ENCODE results near the gene KRTAP3-3.
"Not testable (repeated sequence)": the region's sequence is repeated elsewhere in the genome, so short reads cannot be mapped to it uniquely, and the experiment has no call there.

Gene KRTAP3-3

DNA sequence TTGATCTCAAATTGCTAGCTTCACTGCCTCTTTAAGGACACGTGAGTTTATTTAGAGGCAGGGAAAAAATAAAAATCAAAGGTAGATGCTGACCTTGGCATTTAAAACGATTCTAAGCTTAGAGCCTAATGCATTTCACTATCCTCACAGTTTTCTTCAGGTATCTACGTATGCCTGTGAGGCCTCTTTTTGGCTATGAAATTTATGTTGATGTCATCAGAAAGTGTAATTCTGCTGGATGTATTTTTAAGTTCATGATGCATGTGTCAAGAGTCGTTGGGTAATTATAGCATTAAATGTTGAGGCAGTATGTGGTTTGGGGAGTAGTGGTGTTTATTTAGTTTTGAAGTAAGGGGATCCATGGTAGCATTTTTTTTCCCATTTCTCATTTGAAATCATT lies 10.0 kb upstream of the KRTAP3-3 start:
- Histone ChIP-seq H3K4me3 (ENCODE audit: low read length) (no peak overlapping the region), H3K4me1 (ENCODE audit: control insufficient read depth, insufficient read depth, low read length) (peaks cover 34% of the 10 kb centered on the region), H3K27me3 (ENCODE audit: control insufficient read depth, insufficient read depth, low read length) (no peaks in the 10 kb centered on the region), H3K9ac (ENCODE audit: low read depth, low read length) (no peak overlapping the region), H3K9me3 (replicated peaks; ENCODE audit: low read length) (no peaks in the 10 kb centered on the region), H3K36me3 (ENCODE audit: insufficient read depth, low read length) (no peaks in the 10 kb centered on the region), H3K4me2 (ENCODE audit: low read length) (no peak overlapping the region)

DNA sequence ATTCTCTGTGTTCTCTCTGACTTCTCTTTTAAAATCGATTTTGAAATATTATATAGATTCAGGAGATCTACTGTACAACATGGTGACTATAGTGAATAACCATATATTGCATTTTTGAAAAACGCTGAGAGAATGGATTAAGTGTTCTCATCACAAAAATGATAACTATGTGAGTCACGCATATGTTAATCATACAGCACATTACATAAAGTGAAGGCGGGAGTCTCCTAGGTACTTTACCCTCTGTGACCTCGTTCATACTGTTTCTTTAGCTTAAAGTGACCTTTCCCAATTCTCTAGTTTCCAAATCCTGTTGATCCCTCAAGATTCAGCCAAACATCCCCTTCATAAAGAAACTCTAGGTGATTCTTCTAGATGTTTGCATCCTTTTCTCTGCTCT lies 8.8 kb upstream of the KRTAP3-3 start:
- Histone ChIP-seq H3K4me2 (ENCODE audit: low read length) (peak overlapping the region; percentile 34), H3K4me1 (ENCODE audit: control insufficient read depth, insufficient read depth, low read length) (peaks cover 34% of the 10 kb centered on the region), H3K9me3 (replicated peaks; ENCODE audit: low read length) (no peaks in the 10 kb centered on the region), H3K9ac (ENCODE audit: low read depth, low read length) (no peak overlapping the region), H3K4me3 (ENCODE audit: low read length) (no peak overlapping the region), H3K36me3 (ENCODE audit: insufficient read depth, low read length) (no peaks in the 10 kb centered on the region), H3K27me3 (ENCODE audit: control insufficient read depth, insufficient read depth, low read length) (no peaks in the 10 kb centered on the region)

- H3K36me3 ChIP-seq (ENCODE audit: insufficient read depth, low read length): no peaks in the 10 kb centered on the region
- H3K4me1 ChIP-seq (ENCODE audit: control insufficient read depth, insufficient read depth, low read length): peaks cover 34% of the 10 kb centered on the region
- H3K9me3 ChIP-seq (replicated peaks; ENCODE audit: low read length): no peaks in the 10 kb centered on the region
- no peaks in the 10 kb centered on the region for H3K27me3 ChIP-seq (ENCODE audit: control insufficient read depth, insufficient read depth, low read length)
- no peak overlapping the region for H3K4me2 ChIP-seq (ENCODE audit: low read length)
- H3K4me3 ChIP-seq (ENCODE audit: low read length): no peak overlapping the region
- H3K9ac ChIP-seq (ENCODE audit: low read depth, low read length): no peak overlapping the region
Measured at GRCh38 chr17:41001795-41002194, 7.8 kb upstream of the KRTAP3-3 start.

DNA sequence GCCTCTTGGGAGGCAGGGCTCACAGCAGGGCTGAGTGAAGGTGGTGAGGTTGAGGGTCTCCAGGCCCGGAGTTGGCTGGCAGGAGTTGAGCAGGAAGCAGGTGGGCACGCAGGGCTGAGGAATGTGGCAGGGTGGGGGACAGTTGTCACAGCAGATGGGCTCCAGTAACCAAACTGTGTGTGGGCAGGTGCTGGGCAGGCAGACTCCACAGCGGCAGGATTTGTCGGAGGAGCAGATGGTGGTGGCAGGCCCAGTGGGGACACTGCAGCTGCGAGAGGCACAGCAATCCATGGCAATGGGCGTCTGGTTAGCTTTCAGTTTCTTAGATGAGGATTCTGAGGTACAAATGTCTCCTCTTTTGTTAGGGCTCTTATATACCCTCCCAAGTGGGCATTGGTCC lies 5.6 kb upstream of the KRTAP3-3 start, which contains the start of gene KRTAP3-2:
TSS of gene KRTAP3-2 (minus strand) at position 344 of the 400 bp plus-strand sequence. CDS start at position 291, 53 bp downstream.
- H3K4me1 ChIP-seq (ENCODE audit: control insufficient read depth, insufficient read depth, low read length): peaks cover 34% of the 10 kb centered on the region
- H3K4me3 ChIP-seq (ENCODE audit: low read length); H3K9me3 ChIP-seq (replicated peaks; ENCODE audit: low read length); H3K4me2 ChIP-seq (ENCODE audit: low read length); H3K27me3 ChIP-seq (ENCODE audit: control insufficient read depth, insufficient read depth, low read length); H3K36me3 ChIP-seq (ENCODE audit: insufficient read depth, low read length); H3K9ac ChIP-seq (ENCODE audit: low read depth, low read length): not testable (repeated sequence)

GRCh38 chr17:40997361-40997760 lies 3.4 kb upstream of the KRTAP3-3 start:
- Histone ChIP-seq H3K4me3 (ENCODE audit: low read length) (no peak overlapping the region), H3K9me3 (replicated peaks; ENCODE audit: low read length) (no peaks in the 10 kb centered on the region), H3K4me2 (ENCODE audit: low read length) (no peak overlapping the region), H3K36me3 (ENCODE audit: insufficient read depth, low read length) (no peaks in the 10 kb centered on the region), H3K4me1 (ENCODE audit: control insufficient read depth, insufficient read depth, low read length) (peaks cover 20% of the 10 kb centered on the region), H3K27me3 (ENCODE audit: control insufficient read depth, insufficient read depth, low read length) (no peaks in the 10 kb centered on the region), H3K9ac (ENCODE audit: low read depth, low read length) (no peak overlapping the region)

- H3K4me3 ChIP-seq (ENCODE audit: low read length): no peak overlapping the region
- no peaks in the 10 kb centered on the region for H3K9me3 ChIP-seq (replicated peaks; ENCODE audit: low read length)
- peaks cover 15% of the 10 kb centered on the region for H3K4me1 ChIP-seq (ENCODE audit: control insufficient read depth, insufficient read depth, low read length)
Measured at GRCh38 chr17:40996829-40997228, 2.9 kb upstream of the KRTAP3-3 start.

GRCh38 chr17:40995116-40995515 lies 1.2 kb upstream of the KRTAP3-3 start:
- Histone ChIP-seq H3K36me3 (ENCODE audit: insufficient read depth, low read length) (no peaks in the 10 kb centered on the region), H3K9me3 (replicated peaks; ENCODE audit: low read length) (no peaks in the 10 kb centered on the region), H3K4me3 (ENCODE audit: low read length) (no peak overlapping the region), H3K4me1 (ENCODE audit: control insufficient read depth, insufficient read depth, low read length) (peaks cover 5% of the 10 kb centered on the region), H3K9ac (ENCODE audit: low read depth, low read length) (no peak overlapping the region), H3K4me2 (ENCODE audit: low read length) (no peak overlapping the region), H3K27me3 (ENCODE audit: control insufficient read depth, insufficient read depth, low read length) (no peaks in the 10 kb centered on the region)

More at GRCh38 chr17:40996829-40997228, 2.9 kb upstream of the KRTAP3-3 start:
- no peak overlapping the region for H3K9ac ChIP-seq (ENCODE audit: low read depth, low read length)
- H3K36me3 ChIP-seq (ENCODE audit: insufficient read depth, low read length): no peaks in the 10 kb centered on the region
- H3K27me3 ChIP-seq (ENCODE audit: control insufficient read depth, insufficient read depth, low read length): no peaks in the 10 kb centered on the region
- H3K4me2 ChIP-seq (ENCODE audit: low read length): no peak overlapping the region

DNA sequence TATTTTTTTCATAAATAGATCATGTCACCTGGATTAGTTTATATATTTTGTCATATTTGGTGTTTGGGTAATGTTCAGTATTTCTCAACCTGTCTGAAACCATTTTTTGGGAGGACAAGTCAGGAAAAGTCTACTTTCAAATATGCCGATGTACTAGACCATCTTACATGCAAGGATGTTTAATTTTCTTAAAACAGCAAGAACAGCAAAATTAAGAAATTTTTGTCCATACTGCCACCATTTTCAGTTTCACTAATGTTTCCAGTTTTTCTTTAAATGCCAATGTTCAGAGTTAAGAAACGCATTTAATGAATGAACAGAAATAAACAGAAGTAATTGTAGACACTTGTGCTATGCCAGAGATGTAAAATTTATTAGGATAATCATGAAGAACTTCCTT lies 880 bp downstream of the KRTAP3-3 start:
- H3K4me3 ChIP-seq (ENCODE audit: low read length): no peak overlapping the region
- H3K36me3 ChIP-seq (ENCODE audit: insufficient read depth, low read length): no peaks in the 10 kb centered on the region
- no peak overlapping the region for H3K4me2 ChIP-seq (ENCODE audit: low read length)
- no peaks in the 10 kb centered on the region for H3K4me1 ChIP-seq (ENCODE audit: control insufficient read depth, insufficient read depth, low read length)
- no peak overlapping the region for H3K9ac ChIP-seq (ENCODE audit: low read depth, low read length)
- H3K27me3 ChIP-seq (ENCODE audit: control insufficient read depth, insufficient read depth, low read length): no peaks in the 10 kb centered on the region
- no peaks in the 10 kb centered on the region for H3K9me3 ChIP-seq (replicated peaks; ENCODE audit: low read length)

DNA sequence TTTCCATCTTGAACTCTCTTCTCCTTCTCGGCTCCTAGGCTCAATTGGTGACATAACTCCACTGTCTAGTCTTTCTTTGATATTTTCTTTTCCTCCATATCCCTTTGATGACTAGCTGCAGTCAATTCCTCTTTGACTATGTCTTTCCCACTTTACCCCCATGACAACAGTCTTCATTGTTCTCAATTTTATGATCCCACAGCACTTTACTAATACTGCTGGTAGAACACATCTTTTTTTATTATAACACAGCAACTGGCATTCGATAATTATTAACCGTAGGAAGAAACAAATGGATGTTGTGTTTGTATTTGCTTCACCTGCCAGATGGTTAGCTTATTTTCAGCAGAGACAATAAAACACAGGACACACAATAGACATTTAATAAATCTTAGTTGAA lies 1.3 kb downstream of the KRTAP3-3 start:
- no peak overlapping the region for H3K4me2 ChIP-seq (ENCODE audit: low read length)
- H3K36me3 ChIP-seq (ENCODE audit: insufficient read depth, low read length): no peaks in the 10 kb centered on the region
- H3K4me1 ChIP-seq (ENCODE audit: control insufficient read depth, insufficient read depth, low read length): no peaks in the 10 kb centered on the region
- no peaks in the 10 kb centered on the region for H3K27me3 ChIP-seq (ENCODE audit: control insufficient read depth, insufficient read depth, low read length)
- H3K4me3 ChIP-seq (ENCODE audit: low read length): no peak overlapping the region
- no peak overlapping the region for H3K9ac ChIP-seq (ENCODE audit: low read depth, low read length)
- no peaks in the 10 kb centered on the region for H3K9me3 ChIP-seq (replicated peaks; ENCODE audit: low read length)

GRCh38 chr17:40986920-40987319 lies 7.0 kb downstream of the KRTAP3-3 start:
- Histone ChIP-seq H3K9me3 (replicated peaks; ENCODE audit: low read length) (no peaks in the 10 kb centered on the region), H3K4me1 (ENCODE audit: control insufficient read depth, insufficient read depth, low read length) (no peaks in the 10 kb centered on the region), H3K36me3 (ENCODE audit: insufficient read depth, low read length) (no peaks in the 10 kb centered on the region), H3K4me3 (ENCODE audit: low read length) (no peak overlapping the region), H3K9ac (ENCODE audit: low read depth, low read length) (no peak overlapping the region), H3K4me2 (ENCODE audit: low read length) (no peak overlapping the region), H3K27me3 (ENCODE audit: control insufficient read depth, insufficient read depth, low read length) (no peaks in the 10 kb centered on the region)

GRCh38 chr17:40984226-40984625 lies 9.7 kb downstream of the KRTAP3-3 start, which contains the start of gene KRT40:
TSS of gene KRT40 (minus strand) at chr17:40984326. CDS start at chr17:40984273, 53 bp downstream.
- H3K4me3 ChIP-seq (ENCODE audit: low read length): no peak within 1 kb of the TSS
- no peak within 1 kb of the TSS for H3K4me2 ChIP-seq (ENCODE audit: low read length)
- H3K36me3 ChIP-seq (ENCODE audit: insufficient read depth, low read length): no peaks in the 10 kb centered on the region
- H3K4me1 ChIP-seq (ENCODE audit: control insufficient read depth, insufficient read depth, low read length): peaks cover 8% of the 10 kb centered on the region
- H3K9ac ChIP-seq (ENCODE audit: low read depth, low read length): no peak within 1 kb of the TSS
- H3K27me3 ChIP-seq (ENCODE audit: control insufficient read depth, insufficient read depth, low read length): no peaks in the 10 kb centered on the region
- no peaks in the 10 kb centered on the region for H3K9me3 ChIP-seq (replicated peaks; ENCODE audit: low read length)

DNA sequence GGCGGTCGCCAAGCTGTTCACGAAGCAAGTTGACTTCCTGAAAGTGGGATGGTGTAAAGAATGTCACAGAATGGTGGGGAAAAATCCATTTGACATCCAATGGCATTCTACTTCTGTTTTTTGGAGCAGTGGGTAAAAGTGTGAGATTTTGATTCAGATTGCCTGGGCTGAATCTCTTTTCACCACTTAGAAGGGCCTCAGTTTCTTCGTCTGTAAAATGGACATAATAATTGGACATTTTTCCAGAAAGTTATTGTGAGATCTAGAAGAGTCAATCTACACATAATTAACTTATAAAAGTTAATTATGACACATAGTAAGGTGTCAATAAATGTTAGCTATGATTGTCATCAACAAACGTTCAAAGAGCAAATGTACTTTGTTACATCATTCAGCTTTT lies 12.8 kb downstream of the KRTAP3-3 start:
- Histone ChIP-seq H3K9me3 (replicated peaks; ENCODE audit: low read length) (no peaks in the 10 kb centered on the region), H3K27me3 (ENCODE audit: control insufficient read depth, insufficient read depth, low read length) (no peaks in the 10 kb centered on the region), H3K36me3 (ENCODE audit: insufficient read depth, low read length) (no peaks in the 10 kb centered on the region), H3K4me3 (ENCODE audit: low read length) (peak overlapping the region; percentile 5), H3K9ac (ENCODE audit: low read depth, low read length) (no peak overlapping the region), H3K4me1 (ENCODE audit: control insufficient read depth, insufficient read depth, low read length) (peaks cover 8% of the 10 kb centered on the region), H3K4me2 (ENCODE audit: low read length) (peak overlapping the region; percentile 55)

Measured in skeletal muscle satellite cell (primary cell).